H9 (cell line): Measurements from ENCODE around the gene GLI2. TPM values are rescaled to one million over a fixed set of nuclear protein-coding genes. Genes with fewer than 3 reads are reported as not detected.

Source experiments
- DNase-seq: peaks from one replicate; pipeline ENCODE4 v3.0.0-alpha.2; 2017
- H2AFZ ChIP-seq: one replicate; pipeline ENCODE4 v1.6.1; 2013; ENCODE audit warnings: mild to moderate bottlenecking, low read length, control low read depth, moderate library complexity
- H2AK5ac ChIP-seq: 2 replicates; pipeline ENCODE4 v1.6.1; 2013; ENCODE audit warnings: low read length, control low read depth, mixed read lengths; ENCODE audit not compliant: insufficient read length
- H2BK120ac ChIP-seq: one replicate; pipeline ENCODE4 v1.6.1; 2013; ENCODE audit warnings: low read depth, mild to moderate bottlenecking, low read length, control low read depth, inconsistent platforms; ENCODE audit not compliant: poor library complexity, severe bottlenecking
- H2BK12ac ChIP-seq: 2 replicates; pipeline ENCODE4 v1.6.1; 2013; ENCODE audit warnings: low read length, control low read depth, mixed read lengths, low read depth; ENCODE audit not compliant: insufficient read length
- H2BK15ac ChIP-seq: 2 replicates; pipeline ENCODE4 v1.6.1; 2013; ENCODE audit warnings: low read depth, low read length, control low read depth
- H2BK20ac ChIP-seq: one replicate; pipeline ENCODE4 v1.6.1; 2013; ENCODE audit warnings: low read depth, mild to moderate bottlenecking, low read length, control low read depth, inconsistent platforms; ENCODE audit not compliant: poor library complexity, severe bottlenecking
- H2BK5ac ChIP-seq: 2 replicates; pipeline ENCODE4 v1.6.1; 2013; ENCODE audit warnings: low read length, control low read depth, mixed read lengths; ENCODE audit not compliant: insufficient read length
- H3K14ac ChIP-seq: 2 replicates; pipeline ENCODE4 v1.6.1; 2013; ENCODE audit warnings: low read length, control low read depth; ENCODE audit not compliant: insufficient read depth
- H3K18ac ChIP-seq: 2 replicates; pipeline ENCODE4 v1.6.1; 2013; ENCODE audit warnings: low read depth, mild to moderate bottlenecking, mixed read lengths, low read length, control low read depth; ENCODE audit not compliant: insufficient read length
- H3K23ac ChIP-seq: 2 replicates; pipeline ENCODE4 v1.6.1; 2013; ENCODE audit warnings: low read length, control low read depth, mixed read lengths, low read depth; ENCODE audit not compliant: insufficient read length
- H3K23me2 ChIP-seq: 2 replicates; pipeline ENCODE4 v1.6.1; 2013; ENCODE audit warnings: low read depth, mild to moderate bottlenecking, mixed read lengths, low read length, control low read depth; ENCODE audit not compliant: insufficient read length, poor library complexity, severe bottlenecking
- H3K27ac ChIP-seq: 2 replicates; pipeline ENCODE4 v1.5.1; 2013; ENCODE audit warnings: low read length, control low read depth, mixed read lengths, low read depth; ENCODE audit not compliant: insufficient read length
- H3K27me3 ChIP-seq: 2 replicates; pipeline ENCODE4 v1.6.1; 2013; ENCODE audit warnings: low read length, control low read depth, inconsistent platforms; ENCODE audit not compliant: insufficient read depth
- H3K4ac ChIP-seq: 2 replicates; pipeline ENCODE4 v1.6.1; 2013; ENCODE audit warnings: low read depth, mild to moderate bottlenecking, control low read depth, inconsistent platforms, low read length, moderate library complexity
- H3K4me1 ChIP-seq: 2 replicates; pipeline ENCODE4 v1.6.1; 2013; ENCODE audit warnings: low read length, control low read depth, inconsistent platforms; ENCODE audit not compliant: insufficient read depth
- H3K4me2 ChIP-seq: 2 replicates; pipeline ENCODE4 v1.6.1; 2013; ENCODE audit warnings: low read length, control low read depth, mixed read lengths; ENCODE audit not compliant: insufficient read length, insufficient read depth
- H3K56ac ChIP-seq: 2 replicates; pipeline ENCODE4 v1.6.1; 2013; ENCODE audit warnings: low read depth, mild to moderate bottlenecking, mixed read lengths, low read length, control low read depth; ENCODE audit not compliant: insufficient read length
- H3K79me1 ChIP-seq: 2 replicates; pipeline ENCODE4 v1.6.1; 2013; ENCODE audit warnings: low read depth, mild to moderate bottlenecking, moderate library complexity, low read length, control low read depth, inconsistent platforms; ENCODE audit not compliant: insufficient read depth, poor library complexity, severe bottlenecking
- H3K79me2 ChIP-seq: 2 replicates; pipeline ENCODE4 v1.6.1; 2013; ENCODE audit warnings: low read length, control low read depth, inconsistent platforms; ENCODE audit not compliant: insufficient read depth
- H3K9ac ChIP-seq: 2 replicates; pipeline ENCODE4 v1.6.1; 2013; ENCODE audit warnings: low read length, control low read depth, mixed read lengths; ENCODE audit not compliant: insufficient read length; ENCODE audit errors: extremely low read depth
- H3K9me3 ChIP-seq: one replicate; pipeline ENCODE4 v1.6.1; 2013; ENCODE audit warnings: low read depth, low read length, inconsistent platforms; ENCODE audit not compliant: control insufficient read depth
- H3T11ph ChIP-seq: one replicate; pipeline ENCODE4 v1.6.1; 2013; ENCODE audit warnings: mild to moderate bottlenecking, low read length, control low read depth, inconsistent platforms
- H4K20me1 ChIP-seq: one replicate; pipeline ENCODE4 v1.6.1; 2013; ENCODE audit not compliant: control insufficient read depth, insufficient read length, insufficient read depth
- H4K5ac ChIP-seq: 2 replicates; pipeline ENCODE4 v1.6.1; 2013; ENCODE audit warnings: low read depth, mild to moderate bottlenecking, mixed read lengths, low read length, control low read depth; ENCODE audit not compliant: insufficient read length
- H4K8ac ChIP-seq: replicated peaks from 2 replicates; pipeline ENCODE4 v1.6.1; 2013; ENCODE audit warnings: low read length, control low read depth, mixed read lengths, low read depth; ENCODE audit not compliant: insufficient read length
- H4K91ac ChIP-seq: 2 replicates; pipeline ENCODE4 v1.6.1; 2013; ENCODE audit warnings: low read depth, mild to moderate bottlenecking, moderate library complexity, mixed read lengths, low read length, control low read depth; ENCODE audit not compliant: insufficient read length
- H3K27ac Mint-ChIP-seq, 3 experiments: 2 replicates in 2 of 3; 3 replicates in 1 of 3; pipeline ENCODE4 v1.8.0; 2020 to 2021; ENCODE audit warnings: mixed read lengths in 3 of 3, mild to moderate bottlenecking in 1 of 3, moderate library complexity in 1 of 3
- H3K27me3 Mint-ChIP-seq: 2 replicates; pipeline ENCODE4 v1.8.0; 2021; ENCODE audit warnings: low read depth, mild to moderate bottlenecking, moderate library complexity, mixed read lengths
- H3K36me3 Mint-ChIP-seq, 3 experiments: 2 replicates in 2 of 3; 3 replicates in 1 of 3; pipeline ENCODE4 v1.8.0; 2020 to 2021; ENCODE audit warnings: low read depth in 3 of 3, mixed read lengths in 3 of 3; ENCODE audit not compliant: insufficient read depth in 1 of 3
- H3K4me1 Mint-ChIP-seq, 2 experiments: 2 replicates each; pipeline ENCODE4 v1.8.0; 2020; ENCODE audit warnings: mixed read lengths in 2 of 2
- H3K4me3 Mint-ChIP-seq, 2 experiments: 2 replicates in 1 of 2; 3 replicates in 1 of 2; pipeline ENCODE4 v1.8.0; 2020 to 2021; ENCODE audit warnings: mild to moderate bottlenecking in 2 of 2, mixed read lengths in 2 of 2, moderate library complexity in 1 of 2
- H3K9me3 Mint-ChIP-seq, 2 experiments: 2 replicates in 1 of 2; 3 replicates in 1 of 2; pipeline ENCODE4 v1.8.0; 2020; ENCODE audit warnings: mild to moderate bottlenecking in 2 of 2, mixed read lengths in 2 of 2, moderate library complexity in 1 of 2
- WGBS: extraction: QIAGEN DNeasy Blood & Tissue Kit; methylation state at CpG from one replicate; pipeline ENCODE4 v1.1.7; 2013; ENCODE audit warnings: missing lambda C conversion rate, low lambda C conversion rate, mixed read lengths; ENCODE audit not compliant: insufficient read length; ENCODE audit errors: extremely low coverage; 5-methylcytosine and 5-hydroxymethylcytosine counted together
- total RNA-seq: library from RNA; stranded (reverse); gene quantifications from 2 replicates; pipeline ENCODE4 v1.2.1, GENCODE V29; 2021
- TF ChIP-seq, protein P1 (sequence below): fragments of 200-600 bp; sonication (generic); conservative IDR thresholded peaks from 3 replicates; pipeline ENCODE4 v1.8.0; 2021; ENCODE audit warnings: antibody characterized with exemption, mild to moderate bottlenecking

The GLI2 gene
- total RNA-seq, 1 experiment from 2014 or later, result 56.7 TPM

DNA sequence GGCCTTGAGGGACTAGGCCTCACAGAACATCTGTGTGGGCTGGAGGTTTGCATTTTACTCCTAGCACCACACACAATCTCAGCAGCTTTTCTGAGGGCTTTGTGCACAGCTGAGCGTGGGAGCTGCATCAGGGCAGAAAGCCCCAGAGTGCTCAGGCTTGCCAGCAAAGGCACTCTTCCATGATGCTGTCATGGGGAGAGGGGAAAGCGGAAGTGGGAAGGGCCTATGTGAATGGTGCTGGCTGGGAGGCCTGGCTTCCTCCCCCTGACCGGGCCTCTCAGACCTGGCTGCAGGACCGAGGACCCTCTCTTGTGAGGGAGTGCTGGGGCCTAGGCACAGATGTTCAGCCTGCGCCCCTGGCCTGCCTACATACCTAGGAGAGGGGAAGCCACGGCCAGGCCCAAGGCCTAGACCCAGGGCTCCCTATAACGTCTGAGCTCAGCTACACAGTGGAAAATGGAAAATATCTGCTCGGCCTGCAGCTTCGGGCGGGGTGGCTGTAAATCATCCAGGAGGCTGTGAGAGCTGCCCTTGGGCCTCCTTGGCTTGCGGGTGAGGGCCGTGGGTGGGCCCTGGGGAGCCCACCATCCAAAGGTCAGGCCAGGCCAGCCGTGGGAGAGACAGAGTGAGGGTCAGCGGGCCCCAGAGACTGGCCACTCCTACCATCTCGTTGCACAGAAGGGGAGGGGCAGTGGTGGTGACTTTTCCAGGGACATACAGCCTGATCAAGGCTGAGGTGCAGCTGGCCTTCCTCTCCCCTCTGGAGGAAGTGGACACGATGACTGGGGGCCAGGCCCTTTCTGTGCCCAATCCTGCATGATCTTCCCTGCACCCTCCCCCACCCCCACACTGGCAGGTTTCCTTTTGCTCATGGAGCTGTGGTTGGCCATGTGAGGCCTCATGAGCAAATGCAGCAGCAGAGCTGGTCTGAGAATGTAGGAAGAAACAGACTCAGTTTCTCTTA is 22.8 kb downstream of the GLI2 start:
- Histone ChIP-seq H2AFZ (no peak overlapping the region), H3K79me2 (peaks cover 35% of the 10 kb centered on the region; the same call in 1 of the 2 replicates), H3K23me2 (no peaks in the 10 kb centered on the region), H3K4me2 (no peak overlapping the region), H3K56ac (no peak overlapping the region), H3K9ac (no peak overlapping the region), H2BK120ac (no peak overlapping the region), H3K27ac (no peak overlapping the region), H3K27me3 (no peaks in the 10 kb centered on the region), H3K18ac (no peak overlapping the region), H3K4me1 (peaks cover 27% of the 10 kb centered on the region), H2AK5ac (no peak overlapping the region), H3K23ac (no peak overlapping the region), H2BK5ac (no peak overlapping the region), H4K91ac (no peak overlapping the region), H3K4ac (no peak overlapping the region), H2BK15ac (no peak overlapping the region), H4K20me1 (no peaks in the 10 kb centered on the region), H3K14ac (peak overlapping the region; percentile 39; the same call in 1 of the 2 replicates), H4K5ac (no peak overlapping the region), H2BK20ac (no peak overlapping the region), H3K9me3 (no peaks in the 10 kb centered on the region), H3K79me1 (peaks cover 5% of the 10 kb centered on the region), H3T11ph (no peak overlapping the region), H2BK12ac (no peak overlapping the region), H4K8ac (no peak overlapping the region)
- H3K27ac Mint-ChIP-seq, result peak overlapping the region; percentile 70 to 90 (median 83)
- H3K36me3 Mint-ChIP-seq, result peaks cover 0 to 5% (median 3%) of the 10 kb centered on the region in 3 experiments; a peak in 3 of 7 replicates
- no CpG with 5 or more reads among the region's 16 CpGs for WGBS
- no peak overlapping the region for H3K4me3 Mint-ChIP-seq
- no peaks in the 10 kb centered on the region; the same call in 1 of the 2 replicates for H3K27me3 Mint-ChIP-seq
- H3K4me1 Mint-ChIP-seq, result peaks cover 58 to 74% of the 10 kb centered on the region in 2 experiments
- TF ChIP-seq, protein P1, sequence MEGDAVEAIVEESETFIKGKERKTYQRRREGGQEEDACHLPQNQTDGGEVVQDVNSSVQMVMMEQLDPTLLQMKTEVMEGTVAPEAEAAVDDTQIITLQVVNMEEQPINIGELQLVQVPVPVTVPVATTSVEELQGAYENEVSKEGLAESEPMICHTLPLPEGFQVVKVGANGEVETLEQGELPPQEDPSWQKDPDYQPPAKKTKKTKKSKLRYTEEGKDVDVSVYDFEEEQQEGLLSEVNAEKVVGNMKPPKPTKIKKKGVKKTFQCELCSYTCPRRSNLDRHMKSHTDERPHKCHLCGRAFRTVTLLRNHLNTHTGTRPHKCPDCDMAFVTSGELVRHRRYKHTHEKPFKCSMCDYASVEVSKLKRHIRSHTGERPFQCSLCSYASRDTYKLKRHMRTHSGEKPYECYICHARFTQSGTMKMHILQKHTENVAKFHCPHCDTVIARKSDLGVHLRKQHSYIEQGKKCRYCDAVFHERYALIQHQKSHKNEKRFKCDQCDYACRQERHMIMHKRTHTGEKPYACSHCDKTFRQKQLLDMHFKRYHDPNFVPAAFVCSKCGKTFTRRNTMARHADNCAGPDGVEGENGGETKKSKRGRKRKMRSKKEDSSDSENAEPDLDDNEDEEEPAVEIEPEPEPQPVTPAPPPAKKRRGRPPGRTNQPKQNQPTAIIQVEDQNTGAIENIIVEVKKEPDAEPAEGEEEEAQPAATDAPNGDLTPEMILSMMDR, result no peak
- peak; percentile 49 for DNase-seq
- no peaks in the 10 kb centered on the region for H3K9me3 Mint-ChIP-seq
